ENCODE data around the gene MRPS34.

DNA sequence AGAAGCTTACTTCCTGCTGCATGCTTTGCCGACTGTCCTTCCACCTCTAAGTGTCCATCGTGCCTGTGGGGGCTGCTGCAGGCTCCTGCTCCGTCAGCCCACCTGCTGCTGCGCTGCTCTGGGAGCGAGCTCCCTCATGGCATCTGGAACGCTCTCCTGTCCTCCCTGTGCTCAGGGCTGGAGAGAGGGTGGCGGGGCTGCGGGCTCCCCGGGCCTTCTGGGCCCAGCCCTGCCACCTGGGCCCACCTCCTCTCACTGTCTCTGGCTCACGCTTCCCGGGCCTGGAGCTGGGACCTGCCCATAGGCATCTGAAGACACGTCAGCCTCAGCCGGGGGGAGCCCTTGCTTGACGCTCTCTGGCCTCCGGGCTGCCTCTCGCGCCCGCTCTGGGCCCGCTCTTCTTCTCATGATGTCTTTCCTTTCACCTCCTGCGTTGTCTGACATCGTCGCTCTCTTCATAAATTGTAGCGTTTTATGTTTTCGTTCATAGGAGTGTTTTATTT, 28.5 kb downstream of the MRPS34 start:
- TF ChIP-seq EZH2 (IDR thresholded peaks at IDR 0.05; ENCODE audit: borderline replicate concordance, low read depth, low read length, severe bottlenecking), result no peak
- TF ChIP-seq, protein P1, sequence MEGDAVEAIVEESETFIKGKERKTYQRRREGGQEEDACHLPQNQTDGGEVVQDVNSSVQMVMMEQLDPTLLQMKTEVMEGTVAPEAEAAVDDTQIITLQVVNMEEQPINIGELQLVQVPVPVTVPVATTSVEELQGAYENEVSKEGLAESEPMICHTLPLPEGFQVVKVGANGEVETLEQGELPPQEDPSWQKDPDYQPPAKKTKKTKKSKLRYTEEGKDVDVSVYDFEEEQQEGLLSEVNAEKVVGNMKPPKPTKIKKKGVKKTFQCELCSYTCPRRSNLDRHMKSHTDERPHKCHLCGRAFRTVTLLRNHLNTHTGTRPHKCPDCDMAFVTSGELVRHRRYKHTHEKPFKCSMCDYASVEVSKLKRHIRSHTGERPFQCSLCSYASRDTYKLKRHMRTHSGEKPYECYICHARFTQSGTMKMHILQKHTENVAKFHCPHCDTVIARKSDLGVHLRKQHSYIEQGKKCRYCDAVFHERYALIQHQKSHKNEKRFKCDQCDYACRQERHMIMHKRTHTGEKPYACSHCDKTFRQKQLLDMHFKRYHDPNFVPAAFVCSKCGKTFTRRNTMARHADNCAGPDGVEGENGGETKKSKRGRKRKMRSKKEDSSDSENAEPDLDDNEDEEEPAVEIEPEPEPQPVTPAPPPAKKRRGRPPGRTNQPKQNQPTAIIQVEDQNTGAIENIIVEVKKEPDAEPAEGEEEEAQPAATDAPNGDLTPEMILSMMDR (IDR thresholded peaks at IDR 0.05; ENCODE audit: borderline replicate concordance, extremely low read depth, low read length, poor library complexity, severe bottlenecking), result no peak
